HepG2 (cell line): ENCODE data around the gene NFAT5. TPM values are rescaled to one million over a fixed set of nuclear protein-coding genes. Genes with fewer than 3 reads are reported as not detected.
A peak's percentile ranks its signal among the peaks of the same experiment; 100 is the strongest.

ENCODE experiments used
- ATAC-seq: fragments of 200-7000 bp; cut with Tn5 transposase; 3 replicates; pipeline ENCODE4 v1.9.1; 2020; ENCODE audit warnings: mild to moderate bottlenecking, moderate library complexity
- BruUV-seq: library from RNA; stranded (reverse); fragments of 400-500 nt; replicated peaks from 2 replicates; lab custom pipeline; 2021; lab: Mats Ljungman, UMichigan
- CTCF ChIA-PET: fragments of 300-600 bp; formaldehyde crosslinking; extraction: SDS; loops from one replicate; lab custom pipeline; 2021; ENCODE audit warnings: low total read pairs, inconsistent platforms, low intra/inter-chr PET ratio; lab: Yijun Ruan, JAX
- POLR2A ChIA-PET: fragments of 350-600 bp; sonication (Branson Sonifier 250); formaldehyde crosslinking; loops from one replicate; lab custom pipeline; 2020; ENCODE audit warnings: antibody characterized with exemption, inconsistent platforms; lab: Yijun Ruan, JAX
- DNase-seq: peaks from one replicate; pipeline ENCODE4 v3.0.0-alpha.2; 2015; ENCODE audit warnings: low spot score
- FAIRE-seq: peaks from 3 replicates; lab custom pipeline; 2011; peaks lifted over from hg19 to GRCh38; lab: Jason Lieb, UNC
- H2AFZ ChIP-seq: one replicate; pipeline ENCODE4 v1.6.1; 2011; ENCODE audit warnings: low read length, inconsistent platforms
- H3K27ac ChIP-seq: fragments of 300-600 bp; 3 replicates; pipeline ENCODE4 v1.8.0; 2011; ENCODE audit warnings: mixed run types, mild to moderate bottlenecking, mixed read lengths, low read length, inconsistent platforms; ENCODE audit not compliant: insufficient read depth; ENCODE audit errors: extremely low read length
- H3K27me3 ChIP-seq, 2 experiments: fragments of 200-600 bp in 1 of 2; 2 replicates in 1 of 2; 3 replicates in 1 of 2; pipeline versions ENCODE4 v1.6.0 to v1.8.0; 2011; ENCODE audit warnings: low read length in 2 of 2, mild to moderate bottlenecking in 2 of 2, moderate library complexity in 2 of 2, inconsistent platforms in 1 of 2; ENCODE audit not compliant: insufficient read depth in 2 of 2, control insufficient read depth in 1 of 2
- H3K36me3 ChIP-seq, 2 experiments: fragments of 200-600 bp in 1 of 2; replicated peaks in 1 of 2; 2 replicates in 1 of 2; 3 replicates in 1 of 2; pipeline versions ENCODE4 v1.5.1 to v1.8.0; 2011; ENCODE audit warnings: low read length in 2 of 2, inconsistent platforms in 1 of 2; ENCODE audit not compliant: insufficient read depth in 2 of 2, control insufficient read depth in 1 of 2
- H3K4me1 ChIP-seq: 2 replicates; pipeline ENCODE4 v1.5.1; 2012; ENCODE audit warnings: low read length, inconsistent platforms; ENCODE audit not compliant: insufficient read depth
- H3K4me2 ChIP-seq: 2 replicates; pipeline ENCODE4 v1.6.0; 2011; ENCODE audit warnings: low read depth, low read length, inconsistent platforms
- H3K4me3 ChIP-seq, 3 experiments: fragments of 200-600 bp in 1 of 3; sonication (generic), shearing (Covaris generic) in 1 of 3; replicated peaks in 1 of 3; 2 replicates each; pipeline ENCODE4 v1.5.1; 2011 to 2016; ENCODE audit warnings: low read length in 3 of 3, inconsistent platforms in 2 of 3, low read depth in 2 of 3, mild to moderate bottlenecking in 2 of 3, control low read depth in 1 of 3, mixed read lengths in 1 of 3; ENCODE audit not compliant: insufficient read depth in 1 of 3
- H3K79me2 ChIP-seq: one replicate; pipeline ENCODE4 v1.6.1; 2011; ENCODE audit warnings: low read length, inconsistent platforms; ENCODE audit not compliant: insufficient read depth
- H3K9ac ChIP-seq: 2 replicates; pipeline ENCODE4 v1.6.0; 2011; ENCODE audit warnings: mild to moderate bottlenecking, low read depth, low read length, inconsistent platforms; ENCODE audit not compliant: insufficient read depth
- H3K9me3 ChIP-seq: 2 replicates; pipeline ENCODE4 v1.5.1; 2012; ENCODE audit warnings: mild to moderate bottlenecking, low read length
- H4K20me1 ChIP-seq: 2 replicates; pipeline ENCODE4 v1.6.0; 2011; ENCODE audit warnings: inconsistent platforms, mild to moderate bottlenecking, low read length, moderate library complexity; ENCODE audit not compliant: insufficient read depth
- ATF4 ChIP-seq, 2 experiments: fragments of 450-650 bp in 1 of 2; sonication (generic) in 1 of 2; formaldehyde crosslinking; IDR thresholded peaks; 2 replicates each; pipeline versions ENCODE4 v1.5.0 to v1.8.0; 2020 to 2022; ENCODE audit warnings: mild to moderate bottlenecking in 1 of 2, missing genetic modification reagents in 1 of 2
- CEBPB ChIP-seq: IDR thresholded peaks from 2 replicates; pipeline ENCODE4 v1.6.1; 2011; ENCODE audit warnings: low read depth, low read length, improper control_type of control experiment, borderline replicate concordance
- CHD2 ChIP-seq: IDR thresholded peaks from 2 replicates; pipeline ENCODE4 v1.6.1; 2011; ENCODE audit warnings: low read depth, low read length, improper control_type of control experiment
- DNMT1 ChIP-seq: sonication (generic); formaldehyde crosslinking; IDR thresholded peaks from 2 replicates; pipeline ENCODE4 v1.5.1; 2020; ENCODE audit warnings: mild to moderate bottlenecking, missing genetic modification reagents
- HCFC1 ChIP-seq: fragments of 150-350 bp; IDR thresholded peaks from 2 replicates; pipeline ENCODE4 v1.6.1; 2014; ENCODE audit warnings: low read depth, low read length
- HIC2 ChIP-seq: sonication (generic); formaldehyde crosslinking; IDR thresholded peaks from 2 replicates; pipeline ENCODE4 v1.9.0; 2022; ENCODE audit warnings: low read depth, missing genetic modification reagents
- KDM5A ChIP-seq: fragments of 200-600 bp; sonication (generic); IDR thresholded peaks from 2 replicates; pipeline ENCODE4 v1.7.0; 2018; ENCODE audit warnings: antibody characterized with exemption, mild to moderate bottlenecking, low read length, borderline replicate concordance
- RAD21 ChIP-seq: fragments of 450-650 bp; formaldehyde crosslinking; IDR thresholded peaks from 2 replicates; pipeline ENCODE4 v1.5.0; 2020; ENCODE audit warnings: mild to moderate bottlenecking
- SNAI1 ChIP-seq: sonication (generic); formaldehyde crosslinking; IDR thresholded peaks from 2 replicates; pipeline ENCODE4 v1.5.0; 2020; ENCODE audit warnings: mild to moderate bottlenecking, missing genetic modification reagents, borderline replicate concordance
- ZNF124 ChIP-seq: sonication (generic); formaldehyde crosslinking; IDR thresholded peaks from 2 replicates; pipeline ENCODE4 v1.4.0; 2020; ENCODE audit warnings: missing genetic modification reagents
- ZNF292 ChIP-seq: sonication (generic); formaldehyde crosslinking; IDR thresholded peaks from 2 replicates; pipeline ENCODE4 v1.8.1; 2022; ENCODE audit warnings: mild to moderate bottlenecking, low read depth, missing genetic modification reagents, borderline replicate concordance
- ZNF691 ChIP-seq: sonication (generic); formaldehyde crosslinking; IDR thresholded peaks from 2 replicates; pipeline ENCODE4 v1.4.0; 2020; ENCODE audit warnings: missing genetic modification reagents, low read depth, mild to moderate bottlenecking, borderline replicate concordance
- WGBS: methylation state at CpG from one replicate; pipeline ENCODE4 v1.1.6; 2017; ENCODE audit warnings: low lambda C conversion rate; 5-methylcytosine and 5-hydroxymethylcytosine counted together
- in situ Hi-C: cut with HindIII; loops from 2 replicates; pipeline ENCODE4 v1.10.0; 2017; ENCODE audit warnings: low pct_unique_long_range_greater_than_20kb; ENCODE audit not compliant: extremely low pct_ligation_motif_present
- intact Hi-C: fragments of 100-400 bp; cut with micrococcal nuclease; formaldehyde crosslinking; loops from one replicate; pipeline ENCODE4 v1.10.0; 2022; ENCODE audit not compliant: unreplicated experiment
- polyA plus RNA-seq, 8 experiments: library from polyadenylated mRNA; depleted of rRNA in 3 of 8; stranded (reverse) in 7 of 8; unstranded in 1 of 8; fragments of >200 nt; fragmentation: Illumina TruSeq in 4 of 8; extraction: Trizol in 4 of 8; gene quantifications; 2 replicates each; pipeline versions ENCODE4 v1.2.1 to v1.2.3, GENCODE V29; 2011 to 2016; ENCODE audit warnings: low read depth in 4 of 8, missing spikeins in 1 of 8, mixed read lengths in 1 of 8; ENCODE audit not compliant: insufficient read depth in 1 of 8
- total RNA-seq, 5 experiments: library from RNA; depleted of rRNA; stranded (reverse); fragments of >200 nt; fragmentation: Illumina TruSeq; extraction: Trizol; gene quantifications; 2 replicates each; pipeline ENCODE4 v1.2.3, GENCODE V29; 2016; ENCODE audit warnings: low read depth in 1 of 5

NFAT5 gene
- total and polyA plus RNA-seq, 2 of the 13 experiments (the other 11 are each of a cell fraction or from before 2014, with no cell fraction given) = 20.5 to 54.3 TPM

- no peak overlapping the region for H2AFZ ChIP-seq
- no peak for FAIRE-seq
- H3K36me3 ChIP-seq = peaks cover 4 to 29% of the 10 kb centered on the region in 2 experiments; a peak in 4 of 5 replicates
- CTCF ChIA-PET = no interaction called here
- H3K4me3 ChIP-seq = no peak overlapping the region
- H4K20me1 ChIP-seq = peaks cover 42% of the 10 kb centered on the region
- intact Hi-C loops (no loop called here), in situ Hi-C loops (no loop called here)
- POLR2A ChIA-PET = no interaction called here
- no peak overlapping the region for H3K27ac ChIP-seq
- H3K9me3 ChIP-seq = no peaks in the 10 kb centered on the region
- WGBS = 88% methylated on average over 1 of the region's 1 CpG
- no peaks in the 10 kb centered on the region for H3K27me3 ChIP-seq
- H3K9ac ChIP-seq = no peak overlapping the region
- BruUV-seq = no TSS peak
- H3K4me1 ChIP-seq = peaks cover 19% of the 10 kb centered on the region
- no peak overlapping the region for H3K4me2 ChIP-seq
- H3K79me2 ChIP-seq = peaks cover 75% of the 10 kb centered on the region
- no peak for DNase-seq
- TF ChIP-seq SNAI1 (no peak), CEBPB (peak; percentile 37; the same call in 1 of the 2 replicates), ZNF124 (no peak)
- ATAC-seq = no peak
Measured at GRCh38 chr16:69620573-69620972, 54.8 kb downstream of the NFAT5 start.

GRCh38 chr16:69621225-69621624 is 55.5 kb downstream of the NFAT5 start:
- Histone ChIP-seq H3K4me2 (no peak overlapping the region), H3K9ac (no peak overlapping the region)
- FAIRE-seq = no peak
- DNase-seq = no peak
- TF ChIP-seq ZNF691 (CRISPR knock-in tag) = no peak
- no peak for TF ChIP-seq HCFC1
- TF ChIP-seq RAD21 (CRISPR knock-in tag) = no peak
- no peak for TF ChIP-seq CHD2
- TF ChIP-seq DNMT1 (CRISPR knock-in tag) = no peak
- TF ChIP-seq HIC2 (CRISPR knock-in tag) = no peak
- TF ChIP-seq KDM5A = no peak
- no peak for TF ChIP-seq ATF4 (CRISPR knock-in tag; IDR thresholded peaks at IDR 0.05)
- no peak for TF ChIP-seq ZNF292 (CRISPR knock-in tag)
- TF ChIP-seq, all 625 proteins: peak for 0
- intact Hi-C loops (no loop called here), in situ Hi-C loops (no loop called here)
- H3K36me3 ChIP-seq = peaks cover 6 to 28% of the 10 kb centered on the region in 2 experiments; a peak in 4 of 5 replicates
- no peak overlapping the region for H3K27ac ChIP-seq
- H3K79me2 ChIP-seq = peaks cover 72% of the 10 kb centered on the region
- WGBS = 94% methylated on average over 1 of the region's 1 CpG
- POLR2A ChIA-PET = no interaction called here
- peaks cover 42% of the 10 kb centered on the region for H4K20me1 ChIP-seq
- no peaks in the 10 kb centered on the region for H3K27me3 ChIP-seq
- H3K9me3 ChIP-seq = no peaks in the 10 kb centered on the region
- H2AFZ ChIP-seq = no peak overlapping the region
- no peak for ATAC-seq
- H3K4me3 ChIP-seq = no peak overlapping the region
- no TSS peak for BruUV-seq
- peaks cover 19% of the 10 kb centered on the region for H3K4me1 ChIP-seq
- CTCF ChIA-PET = no interaction called here
